ENCODE measurements around the gene CSK.

GRCh38 chr15:74850393-74850792 is 68.5 kb downstream of the CSK start:
- TF ChIP-seq POLR2A (IDR thresholded peaks at IDR 0.05): no peak
- TF ChIP-seq POLR2AphosphoS5 (IDR thresholded peaks at IDR 0.05): no peak
